GM19395 (cell line): ENCODE data around the gene PLEKHM3.
A peak's percentile ranks its signal among the peaks of the same experiment; 100 is the strongest.

Source experiments
- ATAC-seq: cut with Tn5 transposase; IDR thresholded peaks from one replicate; pipeline ENCODE4 v1.9.1; 2021; ENCODE audit warnings: mild to moderate bottlenecking, moderate library complexity; ENCODE audit not compliant: unreplicated experiment

The PLEKHM3 gene, protein sequence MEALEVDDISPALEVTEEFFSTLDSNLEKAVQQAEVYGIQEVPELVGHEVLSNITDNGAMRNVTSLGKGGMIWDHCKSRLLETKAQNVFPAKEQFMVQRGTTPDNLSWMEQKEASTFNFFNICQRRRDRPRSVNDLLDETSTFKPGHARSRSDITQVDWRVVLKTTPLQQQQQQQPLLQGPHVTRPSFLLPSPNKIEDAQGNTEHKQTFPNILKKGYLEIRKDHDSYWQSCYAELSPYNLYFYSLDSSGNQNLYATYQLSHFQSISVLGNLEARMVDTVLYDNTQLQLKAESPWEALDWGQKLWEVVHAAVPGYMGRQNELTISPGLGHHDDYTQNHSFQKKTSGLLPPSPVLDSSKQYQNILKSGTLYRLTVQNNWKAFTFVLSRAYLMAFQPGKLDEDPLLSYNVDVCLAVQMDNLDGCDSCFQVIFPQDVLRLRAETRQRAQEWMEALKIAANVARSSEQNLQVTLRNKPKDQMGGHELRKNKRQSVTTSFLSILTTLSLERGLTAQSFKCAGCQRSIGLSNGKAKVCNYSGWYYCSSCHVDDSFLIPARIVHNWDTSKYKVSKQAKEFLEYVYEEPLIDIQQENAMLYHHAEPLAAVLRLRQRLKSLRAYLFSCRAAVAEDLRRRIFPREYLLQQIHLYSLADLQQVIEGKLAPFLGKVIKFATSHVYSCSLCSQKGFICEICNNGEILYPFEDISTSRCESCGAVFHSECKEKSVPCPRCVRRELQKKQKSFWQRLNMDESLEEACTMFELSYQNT

DNA sequence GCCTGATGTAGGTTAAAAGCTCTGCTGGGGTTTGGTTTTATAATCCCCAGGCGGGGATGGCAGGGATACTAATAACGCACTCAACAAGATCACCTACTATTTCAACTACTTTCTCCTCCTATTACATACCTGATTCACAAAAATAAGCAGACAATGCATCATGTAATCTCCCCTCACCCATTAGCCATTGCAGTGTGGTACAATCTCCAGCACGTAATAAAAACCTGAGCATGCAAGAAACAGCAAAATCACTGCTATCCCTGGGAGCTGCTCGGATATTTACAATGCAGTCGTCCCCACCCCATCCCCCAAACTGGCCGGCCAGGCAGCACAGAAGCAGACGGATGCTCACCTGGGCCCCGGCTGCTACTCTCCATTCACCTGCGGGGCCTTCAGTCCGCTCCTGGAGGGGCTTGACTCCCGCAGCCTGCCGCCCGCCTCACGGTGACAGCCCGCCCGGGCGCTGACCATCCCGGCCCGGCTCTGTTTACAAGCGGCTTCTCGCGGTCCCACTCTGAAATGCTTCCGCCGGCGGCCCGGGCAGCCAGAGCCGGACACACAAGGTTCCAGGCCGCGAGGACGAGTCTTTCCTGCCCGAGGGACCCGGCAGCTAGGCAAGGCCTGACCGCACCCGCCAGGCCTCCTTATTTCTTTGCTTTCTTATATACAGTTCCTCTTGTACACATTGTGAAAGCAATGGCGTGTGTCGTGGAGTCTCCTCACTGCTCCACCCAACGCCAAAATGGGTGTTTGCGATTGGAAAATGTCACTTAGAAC lies at the start of gene PLEKHM3:
Gene PLEKHM3, minus strand, starts transcription at position 491 of the 777 bp plus-strand sequence. CDS start 23,888 bp downstream, outside the sequence.
- ATAC-seq = peak; percentile 94

DNA sequence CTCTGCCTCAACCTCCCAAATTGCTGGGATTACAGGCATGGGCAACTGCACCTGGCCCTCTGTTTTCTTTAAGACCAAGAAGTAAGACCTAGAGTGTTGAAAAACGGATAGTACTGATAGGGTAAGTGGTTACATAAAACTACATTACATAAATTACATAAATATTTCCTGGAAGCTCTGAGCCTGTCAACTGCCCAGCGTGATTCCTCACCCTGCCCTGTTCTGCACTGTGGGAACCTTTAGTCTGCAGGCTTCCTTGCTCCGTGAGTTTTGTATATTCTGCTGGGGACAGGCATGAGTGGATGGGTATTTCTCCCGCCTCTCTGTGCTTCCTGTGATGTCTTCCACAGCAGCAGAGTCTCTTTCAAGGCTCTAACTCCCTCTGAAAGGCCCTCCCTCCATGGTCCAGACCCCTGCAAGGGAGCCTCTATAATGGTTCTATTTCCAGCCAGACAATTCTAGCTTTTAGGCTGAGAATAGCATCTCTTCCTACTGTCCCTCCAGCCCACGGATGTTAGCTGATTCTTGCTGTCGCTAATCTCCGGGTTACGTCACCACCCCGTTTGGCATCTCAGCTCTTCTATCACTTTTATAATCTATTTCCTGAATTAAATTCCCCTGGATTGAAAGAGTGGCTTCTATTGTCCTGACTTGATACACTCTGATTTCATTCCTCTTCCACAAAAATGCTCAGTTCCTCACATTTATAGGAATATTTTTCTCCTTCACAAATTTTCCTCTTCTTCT lies 49.5 kb upstream of the PLEKHM3 start:
- ATAC-seq = no peak

DNA sequence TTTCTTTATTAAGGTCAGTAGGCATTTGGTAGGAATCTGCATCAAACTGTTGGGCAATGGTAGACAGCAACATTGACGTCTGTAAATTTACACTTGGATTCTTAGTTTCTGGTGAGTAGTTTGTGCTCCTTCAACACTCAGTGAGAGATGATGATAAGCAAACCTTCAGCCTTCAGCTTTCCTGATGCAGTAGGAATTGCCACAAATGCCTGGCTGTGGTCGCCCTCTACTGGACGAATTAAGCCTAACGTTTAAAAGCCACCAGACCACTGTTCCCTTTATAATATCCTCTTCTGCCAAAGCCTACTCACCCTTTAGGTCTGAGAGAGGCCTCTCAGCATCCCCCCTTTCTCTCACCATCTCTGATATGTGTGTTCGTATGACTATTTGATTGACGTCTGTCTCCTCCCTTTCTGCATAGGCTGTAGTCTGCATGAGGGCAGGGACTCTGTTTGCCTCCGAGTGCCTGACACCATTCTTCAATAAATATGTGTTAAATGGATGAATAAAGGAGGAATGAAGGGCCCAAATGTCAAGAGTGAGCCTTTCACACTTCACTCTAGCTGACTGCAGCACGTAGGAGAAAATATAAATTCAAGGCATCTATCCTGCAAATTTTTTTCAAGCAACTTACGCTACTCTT lies 47.0 kb upstream of the PLEKHM3 start:
- ATAC-seq = peak; percentile 89

DNA sequence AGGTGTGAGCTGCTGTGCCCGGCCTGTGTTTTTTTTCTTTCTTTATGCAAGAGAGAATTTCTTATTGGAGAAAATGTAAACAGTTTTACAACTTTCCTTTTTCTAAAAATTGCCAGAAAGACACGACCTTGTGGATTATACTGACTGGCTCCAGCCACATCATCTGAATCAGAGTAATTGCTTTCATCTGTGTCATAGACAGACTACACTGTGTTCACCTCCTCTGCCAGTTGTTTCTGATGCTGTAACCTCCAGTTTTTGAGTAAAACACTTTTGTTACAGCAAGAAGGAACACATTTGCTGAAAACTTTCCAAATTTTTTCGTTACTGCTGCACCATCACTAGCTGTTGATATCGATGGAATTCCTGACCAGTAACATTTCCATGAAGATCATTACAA lies 43.9 kb upstream of the PLEKHM3 start:
- ATAC-seq = no peak

DNA sequence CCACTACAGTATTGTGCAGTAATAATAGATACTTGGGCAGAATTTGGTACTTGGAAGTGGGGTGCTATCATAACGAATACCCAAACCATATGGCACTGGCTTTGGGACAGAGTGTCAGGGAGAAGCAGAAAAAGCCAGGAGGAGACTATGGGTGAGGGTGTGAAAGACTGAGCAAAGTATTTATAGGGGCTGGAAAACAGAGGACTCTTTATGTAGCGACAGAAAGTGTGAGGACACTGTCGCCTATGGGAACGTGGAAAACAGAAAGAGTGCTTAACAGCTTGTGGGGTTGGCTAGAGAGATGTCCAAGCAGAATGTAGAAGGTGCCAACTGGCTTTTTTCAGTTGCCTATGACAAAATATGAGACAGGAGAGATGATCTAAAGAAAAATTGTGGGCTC lies 40.7 kb upstream of the PLEKHM3 start:
- no peak for ATAC-seq

DNA sequence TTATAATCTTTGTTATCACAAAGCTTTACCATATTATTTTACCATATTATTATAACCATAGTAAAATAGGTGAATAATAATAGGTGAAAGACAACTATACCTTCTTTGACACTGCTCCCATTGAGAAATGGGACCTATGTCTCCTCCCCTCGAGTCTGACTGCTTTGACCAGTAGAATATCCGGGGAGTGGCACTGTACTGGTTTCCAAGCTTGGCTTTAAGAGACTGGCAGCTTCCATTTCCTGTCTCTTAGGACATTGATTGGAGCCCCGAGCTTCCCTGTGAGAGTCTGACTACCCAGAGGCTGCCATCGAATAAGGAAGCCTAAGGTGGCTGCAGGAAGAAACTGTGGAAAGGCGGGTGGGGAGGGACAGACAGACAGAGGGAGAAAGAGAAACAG lies 40.1 kb upstream of the PLEKHM3 start:
- no peak for ATAC-seq

DNA sequence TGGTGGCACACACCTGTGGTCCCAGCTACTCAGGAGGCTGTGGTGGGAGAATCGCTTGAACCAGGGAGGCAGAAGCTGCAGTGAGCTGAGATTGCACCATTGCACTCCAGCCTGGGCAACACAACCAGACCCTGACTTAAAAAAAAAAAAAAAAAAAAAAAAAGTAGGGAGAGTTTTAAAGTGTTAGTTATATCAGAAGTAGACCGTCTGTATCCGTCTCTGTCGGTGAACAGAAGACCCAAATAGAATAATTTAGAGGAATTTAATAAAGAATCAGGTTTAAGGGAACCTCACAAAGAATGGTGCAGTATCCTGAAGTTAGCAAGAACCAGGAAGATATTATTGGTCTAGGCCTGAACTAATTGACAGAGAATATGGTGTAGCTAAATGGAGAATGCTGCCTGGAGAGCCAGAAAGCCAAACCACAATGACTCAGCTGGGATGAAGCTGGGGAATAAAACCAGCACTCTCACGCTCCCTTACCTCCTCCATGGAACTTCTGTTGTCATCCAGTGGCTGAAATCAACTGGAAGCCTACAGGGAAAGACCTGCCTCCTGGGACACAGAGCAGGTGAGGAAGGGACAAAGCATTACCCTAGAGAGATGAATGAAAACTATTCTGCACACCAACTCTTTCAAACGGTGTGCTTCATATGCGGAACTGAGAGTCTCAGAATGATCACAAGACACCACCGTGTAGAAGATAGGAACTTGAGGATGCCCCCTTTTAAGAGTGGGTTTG lies 39.1 kb upstream of the PLEKHM3 start:
- ATAC-seq = peak; percentile 98

DNA sequence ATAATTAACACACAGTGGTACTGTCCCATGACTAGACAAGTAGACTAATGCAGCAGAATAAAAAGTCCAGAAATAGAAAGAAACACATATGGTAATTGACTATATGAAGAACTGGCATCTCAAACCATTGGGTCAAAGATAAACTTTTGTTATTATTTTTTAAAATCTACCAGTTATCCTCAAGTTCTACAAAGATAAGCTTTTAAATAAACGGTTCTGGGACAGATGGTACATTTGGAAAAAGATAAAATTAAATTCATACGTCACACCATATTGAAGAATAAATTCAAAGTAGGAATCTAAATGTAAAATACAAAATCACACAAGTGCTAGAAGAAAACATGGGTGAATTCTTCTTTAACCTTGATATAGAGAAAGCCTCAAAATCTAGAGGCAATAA lies 37.6 kb upstream of the PLEKHM3 start:
- ATAC-seq = no peak

DNA sequence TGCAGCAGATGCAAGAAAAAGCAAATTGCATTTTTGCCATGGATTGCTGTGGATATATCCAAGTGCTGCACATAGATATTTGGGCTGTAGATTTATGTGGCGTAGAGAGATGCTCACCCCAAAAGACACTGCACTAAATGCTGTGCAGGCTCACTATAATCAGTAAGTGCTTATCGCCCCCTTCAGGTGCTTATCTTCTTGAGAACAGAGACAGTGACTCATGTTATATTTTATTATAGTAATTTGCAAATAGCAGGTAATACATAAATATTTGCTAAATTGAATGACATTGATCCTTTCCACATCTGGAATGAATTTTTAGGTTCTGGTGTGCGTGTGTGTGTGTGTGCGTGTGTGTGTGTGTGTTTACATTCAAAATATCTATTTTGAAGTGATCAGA lies 36.8 kb upstream of the PLEKHM3 start:
- no peak for ATAC-seq

DNA sequence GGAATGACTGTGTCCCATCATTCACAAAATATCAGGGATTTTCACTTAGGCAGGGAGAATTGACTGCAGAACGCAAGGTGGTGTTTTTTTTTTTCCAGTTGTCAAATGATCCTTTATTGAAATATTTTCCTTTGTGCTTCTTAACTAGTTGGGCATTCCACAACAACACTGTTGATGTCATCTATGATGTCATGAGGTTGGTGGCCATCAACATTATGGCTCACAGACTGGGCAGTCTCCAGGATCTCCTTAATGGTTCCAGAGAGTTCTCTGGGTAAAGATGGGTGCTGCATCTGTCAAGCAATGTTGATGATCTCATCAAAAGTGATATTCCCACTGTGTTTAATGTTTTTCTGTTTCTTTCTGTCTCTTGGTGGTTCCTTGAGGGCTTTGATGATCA lies 31.8 kb upstream of the PLEKHM3 start:
- ATAC-seq = no peak

DNA sequence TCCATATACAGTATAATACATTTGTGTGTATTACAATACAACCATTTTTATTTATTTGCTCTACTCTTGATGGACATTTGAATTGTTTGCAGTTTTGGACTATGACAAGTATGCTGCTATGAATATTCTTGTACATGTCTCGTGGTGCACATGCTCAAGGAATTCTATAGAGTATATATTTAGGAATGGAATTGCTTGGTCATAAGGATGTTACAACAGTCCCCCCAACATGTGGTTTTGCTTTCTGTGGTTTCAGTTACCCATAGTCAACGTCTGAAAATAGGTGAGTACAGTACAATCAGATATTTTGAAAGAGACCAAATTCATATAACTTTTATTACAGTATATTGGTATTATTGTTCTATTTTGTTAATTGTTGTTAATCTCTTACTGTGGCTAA lies 24.1 kb upstream of the PLEKHM3 start:
- ATAC-seq = no peak

DNA sequence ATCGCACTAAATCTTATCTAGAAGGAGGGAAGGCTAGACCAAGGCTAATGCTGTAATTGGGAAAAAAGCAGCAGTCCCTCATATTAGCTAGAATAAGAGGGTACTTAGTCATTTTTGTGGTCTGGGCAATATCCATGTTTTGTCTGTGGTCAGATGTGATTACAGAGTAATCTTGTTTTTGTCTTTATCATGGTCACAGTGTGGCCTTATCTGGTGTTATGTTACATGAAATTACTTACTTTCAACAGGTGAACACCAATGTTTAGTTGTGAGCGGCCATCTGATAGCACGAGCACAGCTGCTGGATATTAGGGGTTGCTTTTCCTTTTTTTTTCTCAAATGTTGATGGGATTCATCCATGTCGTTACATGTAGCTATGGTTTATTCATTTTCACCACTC lies 23.7 kb upstream of the PLEKHM3 start:
- no peak for ATAC-seq

DNA sequence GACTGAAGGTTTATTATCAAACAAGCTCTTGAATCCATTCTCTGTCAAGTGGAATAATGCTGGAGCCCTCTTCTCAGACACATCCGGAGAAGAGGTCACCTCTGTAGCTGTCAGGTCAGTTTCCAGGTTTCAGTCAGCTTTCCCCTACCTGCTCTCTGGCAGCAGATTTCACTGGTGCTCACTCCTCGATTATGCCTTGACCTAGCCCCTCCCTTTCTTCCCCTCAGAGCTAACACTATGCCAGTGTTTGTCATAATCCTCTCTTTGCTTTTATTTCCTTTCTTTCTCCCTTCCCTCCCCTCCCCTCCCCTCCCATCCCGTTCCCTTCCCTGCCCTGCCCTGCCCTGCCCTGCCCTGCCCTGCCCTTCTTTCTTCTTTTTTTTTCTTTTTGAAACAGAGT lies 22.5 kb upstream of the PLEKHM3 start:
- ATAC-seq = no peak

DNA sequence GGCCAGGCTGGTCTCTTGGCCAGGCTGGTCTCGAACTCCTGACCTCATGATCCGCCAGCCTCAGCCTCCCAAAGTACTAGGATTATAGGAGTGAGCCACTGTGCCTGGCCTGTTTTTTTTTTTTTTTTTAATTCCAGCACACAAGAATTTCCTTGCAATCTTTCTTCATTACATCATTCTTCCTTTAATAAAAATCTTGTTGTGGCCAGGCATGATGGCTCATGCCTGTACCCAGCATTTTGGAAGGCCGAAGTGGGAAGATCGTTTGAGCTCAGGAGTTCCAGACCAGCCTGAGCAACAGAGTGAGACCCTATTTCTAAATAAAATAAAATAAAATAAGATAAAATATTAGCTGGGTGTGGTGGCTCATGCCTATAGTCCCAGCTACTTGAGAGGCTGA lies 21.4 kb upstream of the PLEKHM3 start:
- no peak for ATAC-seq

DNA sequence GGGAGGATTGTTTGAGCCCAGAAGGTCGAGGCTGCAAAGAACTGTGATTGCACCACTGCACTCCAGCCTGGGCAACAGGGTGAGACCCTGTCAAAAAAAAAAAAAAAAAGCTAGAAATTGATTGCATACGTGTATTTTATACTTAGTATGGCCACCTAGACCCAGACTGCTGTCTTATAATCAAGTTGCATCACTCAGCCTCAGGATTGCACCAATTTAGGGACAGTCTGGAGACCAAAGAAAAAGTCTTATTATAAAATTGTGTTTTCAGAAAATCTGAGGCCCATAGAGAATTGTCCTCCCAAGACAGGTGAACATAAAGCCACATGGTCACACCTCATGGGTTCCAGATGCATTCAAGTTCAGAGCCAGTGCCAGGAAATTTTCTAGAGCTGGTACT lies 17.1 kb upstream of the PLEKHM3 start:
- no peak for ATAC-seq

DNA sequence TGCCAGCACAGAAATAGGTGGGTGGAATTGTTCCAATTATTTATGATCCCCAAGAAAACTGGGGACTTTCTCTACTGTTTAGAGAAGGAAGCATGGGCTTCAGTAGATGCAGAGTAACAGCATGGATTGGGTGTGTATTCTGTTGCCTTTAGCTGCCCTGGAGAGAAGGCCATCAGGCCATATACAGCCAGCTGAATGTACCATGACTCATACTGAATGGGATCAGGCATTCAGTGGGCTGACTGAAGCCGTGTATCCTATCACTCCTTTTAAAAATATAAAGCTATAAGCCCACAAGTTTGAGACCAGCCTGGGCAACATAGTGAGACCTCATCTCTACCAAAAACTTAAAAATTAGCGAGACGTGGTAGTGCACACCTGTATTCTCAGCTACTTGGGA lies 16.7 kb upstream of the PLEKHM3 start:
- ATAC-seq = no peak

DNA sequence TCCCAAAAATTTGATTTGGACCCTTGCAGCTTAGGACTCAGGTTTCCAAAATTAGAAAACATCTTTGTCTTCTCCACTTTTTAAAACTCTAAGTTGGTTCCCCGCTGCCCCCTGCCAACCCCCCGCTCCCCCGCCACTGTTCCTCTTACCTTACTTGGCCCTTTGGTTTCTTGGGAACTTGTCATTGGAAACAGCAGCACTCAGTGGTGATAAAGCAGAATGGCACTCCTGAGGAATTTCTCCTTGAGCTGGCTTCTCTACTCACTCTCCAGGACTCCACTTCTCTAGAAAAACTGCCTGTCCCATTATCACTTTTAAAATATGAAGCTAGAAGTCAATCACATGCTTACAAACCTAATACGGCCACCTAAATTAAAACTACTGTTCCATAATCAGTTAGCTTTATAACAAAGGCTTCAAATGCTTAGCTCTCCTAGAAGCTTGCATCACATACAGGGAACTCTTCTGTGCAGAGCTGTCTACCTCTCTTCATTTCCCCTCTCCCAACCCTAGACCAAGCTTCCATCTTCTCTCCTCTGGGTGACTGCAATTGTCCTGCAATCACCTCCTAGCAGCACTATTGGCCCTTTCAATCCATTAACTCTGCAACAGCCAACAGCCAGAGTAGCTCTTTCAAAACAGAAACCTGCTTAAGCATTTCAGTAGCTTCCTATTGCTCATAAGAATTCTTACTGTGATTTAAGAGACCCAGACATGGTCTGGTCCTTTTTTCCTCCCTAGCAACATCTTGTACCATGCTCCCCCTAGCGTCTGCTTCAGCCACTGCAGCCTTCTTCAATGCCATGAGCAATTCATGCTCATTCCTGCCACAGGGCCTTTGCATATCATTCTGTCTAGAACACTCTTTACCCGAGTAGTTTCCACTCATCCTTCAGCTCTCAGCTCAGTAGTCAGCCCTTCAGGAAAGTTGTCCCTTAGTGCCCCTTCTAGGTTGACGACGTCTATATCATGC lies 15.2 kb upstream of the PLEKHM3 start:
- ATAC-seq = peak; percentile 92

DNA sequence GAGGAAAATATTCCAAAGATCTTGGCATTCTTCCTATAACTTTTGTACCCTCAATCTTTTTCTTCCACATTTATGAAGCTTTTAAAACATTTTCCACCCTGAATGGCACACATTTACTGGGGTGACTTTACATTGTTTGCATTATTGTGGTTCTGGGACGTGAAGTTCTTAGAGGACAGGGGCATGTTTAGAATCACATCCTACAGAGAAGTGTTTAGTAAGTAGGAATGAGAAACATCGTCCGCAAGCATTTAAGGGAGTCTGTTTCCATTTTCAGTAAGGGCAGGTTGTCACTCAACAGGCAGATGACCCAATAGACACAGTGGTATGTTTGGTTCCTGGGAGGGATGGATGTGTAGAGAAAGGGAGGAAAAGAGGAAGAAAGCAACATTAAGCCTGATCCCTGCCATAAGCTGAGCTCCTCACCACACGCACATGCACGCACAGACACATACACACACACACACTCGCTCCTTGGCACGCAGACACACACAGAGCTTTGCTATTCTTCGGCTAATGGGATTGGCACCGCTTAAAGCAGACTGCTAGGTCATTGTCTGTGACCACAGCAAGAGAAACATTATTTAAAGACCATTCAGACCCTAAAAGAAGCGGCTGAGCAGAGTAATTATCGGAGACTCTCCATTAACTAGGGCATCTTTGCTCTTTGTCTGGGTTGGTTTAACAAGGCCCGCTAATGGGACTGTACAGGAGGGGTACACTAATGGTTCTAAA lies 14.2 kb upstream of the PLEKHM3 start:
- ATAC-seq = no peak
